Ectodermal cell (in vitro differentiated cells): ENCODE results near the gene CDKL1.
"Not testable (repeated sequence)": the region's sequence is repeated elsewhere in the genome, so short reads cannot be mapped to it uniquely, and the experiment has no call there.

ENCODE experiments used
- H3K27ac ChIP-seq: 2 replicates; pipeline ENCODE4 v1.7.0; 2013; ENCODE audit warnings: mild to moderate bottlenecking, low read depth, low read length; ENCODE audit not compliant: insufficient read depth, poor library complexity, severe bottlenecking
- H3K27me3 ChIP-seq: 2 replicates; pipeline ENCODE4 v1.7.0; 2013; ENCODE audit warnings: mild to moderate bottlenecking, low read length; ENCODE audit not compliant: insufficient read depth, control insufficient read depth, poor library complexity, severe bottlenecking
- H3K36me3 ChIP-seq: one replicate; pipeline ENCODE4 v1.7.0; 2013; ENCODE audit warnings: low read length; ENCODE audit not compliant: control insufficient read depth, insufficient read depth
- H3K4me1 ChIP-seq: one replicate; pipeline ENCODE4 v1.7.0; 2013; ENCODE audit warnings: low read length; ENCODE audit not compliant: control insufficient read depth, insufficient read depth
- H3K4me3 ChIP-seq: 2 replicates; pipeline ENCODE4 v1.7.0; 2013; ENCODE audit warnings: low read depth, low read length, control low read depth; ENCODE audit not compliant: insufficient read depth
- H3K9me3 ChIP-seq: 2 replicates; pipeline ENCODE4 v1.7.0; 2013; ENCODE audit warnings: mild to moderate bottlenecking, low read length, moderate library complexity; ENCODE audit not compliant: control insufficient read depth
- WGBS, 2 experiments: methylation state at CpG; one replicate each; pipeline ENCODE4 v1.1.7; 2013; ENCODE audit warnings: missing lambda C conversion rate in 2 of 2; 5-methylcytosine and 5-hydroxymethylcytosine counted together

Gene CDKL1

GRCh38 chr14:50373959-50374358, 22.7 kb downstream of the CDKL1 start:
- Histone ChIP-seq H3K36me3 (no peaks in the 10 kb centered on the region), H3K4me3 (no peak overlapping the region), H3K27me3 (no peaks in the 10 kb centered on the region), H3K4me1 (peaks cover 9% of the 10 kb centered on the region), H3K27ac (no peak overlapping the region), H3K9me3 (no peaks in the 10 kb centered on the region)
- WGBS, 2 experiments, result 92 to 98% methylated on average over 2 to 3 of the region's 3 CpGs

- 92 to 95% methylated on average over 4 of the region's 4 CpGs for WGBS, 2 experiments
- no peak overlapping the region for H3K27ac ChIP-seq
- H3K4me3 ChIP-seq, result no peak overlapping the region
Observed at GRCh38 chr14:50371546-50371945, 25.1 kb downstream of the CDKL1 start.

GRCh38 chr14:50366589-50366988, 30.1 kb downstream of the CDKL1 start:
- H3K4me3 ChIP-seq, result no peak overlapping the region
- WGBS, 2 experiments, result 96 to 97% methylated on average over 4 of the region's 4 CpGs
- H3K27ac ChIP-seq, result no peak overlapping the region
- H3K36me3 ChIP-seq, result no peaks in the 10 kb centered on the region
- no peaks in the 10 kb centered on the region for H3K4me1 ChIP-seq
- no peaks in the 10 kb centered on the region for H3K27me3 ChIP-seq
- no peaks in the 10 kb centered on the region for H3K9me3 ChIP-seq

More at GRCh38 chr14:50371546-50371945, 25.1 kb downstream of the CDKL1 start:
- Histone ChIP-seq H3K36me3 (no peaks in the 10 kb centered on the region), H3K4me1 (no peaks in the 10 kb centered on the region), H3K27me3 (no peaks in the 10 kb centered on the region), H3K9me3 (no peaks in the 10 kb centered on the region)

- 92 to 95% methylated on average over 3 of the region's 3 CpGs for WGBS, 2 experiments
Observed at GRCh38 chr14:50366115-50366514, 30.6 kb downstream of the CDKL1 start.

GRCh38 chr14:50365572-50365971, 31.1 kb downstream of the CDKL1 start:
- H3K9me3 ChIP-seq, H3K27ac ChIP-seq, H3K4me3 ChIP-seq, H3K27me3 ChIP-seq, H3K4me1 ChIP-seq, H3K36me3 ChIP-seq: not testable (repeated sequence)
- 93 to 94% methylated on average over 7 of the region's 7 CpGs for WGBS, 2 experiments

More at GRCh38 chr14:50366115-50366514, 30.6 kb downstream of the CDKL1 start:
- no peaks in the 10 kb centered on the region for H3K4me1 ChIP-seq
- H3K36me3 ChIP-seq, result no peaks in the 10 kb centered on the region
- H3K4me3 ChIP-seq, result no peak overlapping the region
- no peaks in the 10 kb centered on the region for H3K9me3 ChIP-seq
- H3K27ac ChIP-seq, result no peak overlapping the region
- no peaks in the 10 kb centered on the region for H3K27me3 ChIP-seq

GRCh38 chr14:50364792-50365191, 31.9 kb downstream of the CDKL1 start:
- Histone ChIP-seq H3K27ac (no peak overlapping the region), H3K27me3 (no peaks in the 10 kb centered on the region), H3K4me3 (no peak overlapping the region), H3K9me3 (no peaks in the 10 kb centered on the region), H3K36me3 (no peaks in the 10 kb centered on the region), H3K4me1 (no peaks in the 10 kb centered on the region)
- WGBS, 2 experiments, result 95 to 98% methylated on average over 1 of the region's 1 CpG

- Histone ChIP-seq H3K9me3 (no peaks in the 10 kb centered on the region), H3K4me1 (no peaks in the 10 kb centered on the region), H3K27ac (no peak overlapping the region), H3K27me3 (no peaks in the 10 kb centered on the region), H3K4me3 (no peak overlapping the region), H3K36me3 (no peaks in the 10 kb centered on the region)
- WGBS, 2 experiments, result 75 to 77% methylated on average over 4 of the region's 4 CpGs
Observed at GRCh38 chr14:50363714-50364111, 33.0 kb downstream of the CDKL1 start.

- H3K4me3 ChIP-seq, result no peak overlapping the region
- WGBS, 2 experiments, result 93 to 94% methylated on average over 14 of the region's 14 CpGs
- H3K9me3 ChIP-seq, result peaks cover 1% of the 10 kb centered on the region
- H3K27me3 ChIP-seq, result no peaks in the 10 kb centered on the region
- H3K4me1 ChIP-seq, result peaks cover 1% of the 10 kb centered on the region
- no peaks in the 10 kb centered on the region for H3K36me3 ChIP-seq
- no peak overlapping the region for H3K27ac ChIP-seq
Observed at GRCh38 chr14:50362764-50363713, 33.6 kb downstream of the CDKL1 start.

GRCh38 chr14:50361473-50362403, 34.9 kb downstream of the CDKL1 start:
- H3K27ac ChIP-seq, result not testable (repeated sequence)
- 94 to 95% methylated on average over 35 to 36 of the region's 36 CpGs for WGBS, 2 experiments

GRCh38 chr14:50360851-50361250, 35.8 kb downstream of the CDKL1 start:
- no peaks in the 10 kb centered on the region for H3K27me3 ChIP-seq
- H3K36me3 ChIP-seq, result no peaks in the 10 kb centered on the region
- no peak overlapping the region for H3K27ac ChIP-seq
- WGBS, 2 experiments, result 93 to 98% methylated on average over 2 of the region's 2 CpGs
- peaks cover 6% of the 10 kb centered on the region for H3K4me1 ChIP-seq
- H3K4me3 ChIP-seq, result no peak overlapping the region
- peaks cover 2% of the 10 kb centered on the region for H3K9me3 ChIP-seq

More at GRCh38 chr14:50361473-50362403, 34.9 kb downstream of the CDKL1 start:
- not testable (repeated sequence) for H3K36me3 ChIP-seq, H3K27me3 ChIP-seq, H3K9me3 ChIP-seq, H3K4me3 ChIP-seq, H3K4me1 ChIP-seq
